PFSK-1 (cell line): ENCODE results near the gene SP4.

ENCODE experiments used
- POLR2AphosphoS5 ChIP-seq: IDR thresholded peaks from 2 replicates; pipeline ENCODE4 v1.6.1; 2012; ENCODE audit warnings: low read depth, mild to moderate bottlenecking, control low read depth, low read length, moderate library complexity
- TAF1 ChIP-seq: IDR thresholded peaks from 2 replicates; pipeline ENCODE4 v1.6.1; 2012; ENCODE audit warnings: low read length, control low read depth, borderline replicate concordance; ENCODE audit not compliant: insufficient read depth
- TF ChIP-seq, protein P1 (sequence below), 2 experiments: IDR thresholded peaks; 2 replicates each; pipeline versions ENCODE4 v1.6.1 to v1.8.0; 2011 to 2012; ENCODE audit warnings: low read depth in 2 of 2, low read length in 2 of 2, control low read depth in 1 of 2, inconsistent platforms in 1 of 2, mild to moderate bottlenecking in 1 of 2, moderate library complexity in 1 of 2; ENCODE audit not compliant: insufficient read depth in 1 of 2

DNA sequence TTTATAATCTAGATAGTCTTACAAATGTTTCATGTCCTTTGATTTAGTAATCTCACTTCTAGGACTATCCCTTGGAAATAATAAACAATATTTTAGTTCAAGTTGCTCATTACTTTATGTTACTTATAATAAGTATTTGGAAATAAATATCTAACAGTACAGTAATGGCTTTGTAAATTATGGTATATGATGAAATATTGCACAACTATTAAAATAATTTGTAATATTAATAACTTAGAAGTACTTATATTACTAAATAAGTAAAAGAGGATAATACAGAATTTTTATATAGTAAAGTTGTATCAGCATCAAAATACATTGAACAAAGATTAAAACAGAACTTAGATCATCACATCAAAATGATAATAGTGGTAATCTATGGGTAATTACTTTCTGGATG is 41.1 kb downstream of the SP4 start:
- TF ChIP-seq, protein P1, sequence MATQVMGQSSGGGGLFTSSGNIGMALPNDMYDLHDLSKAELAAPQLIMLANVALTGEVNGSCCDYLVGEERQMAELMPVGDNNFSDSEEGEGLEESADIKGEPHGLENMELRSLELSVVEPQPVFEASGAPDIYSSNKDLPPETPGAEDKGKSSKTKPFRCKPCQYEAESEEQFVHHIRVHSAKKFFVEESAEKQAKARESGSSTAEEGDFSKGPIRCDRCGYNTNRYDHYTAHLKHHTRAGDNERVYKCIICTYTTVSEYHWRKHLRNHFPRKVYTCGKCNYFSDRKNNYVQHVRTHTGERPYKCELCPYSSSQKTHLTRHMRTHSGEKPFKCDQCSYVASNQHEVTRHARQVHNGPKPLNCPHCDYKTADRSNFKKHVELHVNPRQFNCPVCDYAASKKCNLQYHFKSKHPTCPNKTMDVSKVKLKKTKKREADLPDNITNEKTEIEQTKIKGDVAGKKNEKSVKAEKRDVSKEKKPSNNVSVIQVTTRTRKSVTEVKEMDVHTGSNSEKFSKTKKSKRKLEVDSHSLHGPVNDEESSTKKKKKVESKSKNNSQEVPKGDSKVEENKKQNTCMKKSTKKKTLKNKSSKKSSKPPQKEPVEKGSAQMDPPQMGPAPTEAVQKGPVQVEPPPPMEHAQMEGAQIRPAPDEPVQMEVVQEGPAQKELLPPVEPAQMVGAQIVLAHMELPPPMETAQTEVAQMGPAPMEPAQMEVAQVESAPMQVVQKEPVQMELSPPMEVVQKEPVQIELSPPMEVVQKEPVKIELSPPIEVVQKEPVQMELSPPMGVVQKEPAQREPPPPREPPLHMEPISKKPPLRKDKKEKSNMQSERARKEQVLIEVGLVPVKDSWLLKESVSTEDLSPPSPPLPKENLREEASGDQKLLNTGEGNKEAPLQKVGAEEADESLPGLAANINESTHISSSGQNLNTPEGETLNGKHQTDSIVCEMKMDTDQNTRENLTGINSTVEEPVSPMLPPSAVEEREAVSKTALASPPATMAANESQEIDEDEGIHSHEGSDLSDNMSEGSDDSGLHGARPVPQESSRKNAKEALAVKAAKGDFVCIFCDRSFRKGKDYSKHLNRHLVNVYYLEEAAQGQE (IDR thresholded peaks at IDR 0.05; ENCODE audit: insufficient read depth in 1 of 2, low read depth in 2 of 2, low read length in 2 of 2) = no peak
- TF ChIP-seq TAF1 (no peak), POLR2AphosphoS5 (no peak)
